AG09309 (cell line): ENCODE measurements around the gene NIM1K.

ENCODE experiments used
- DNase-seq: peaks from one replicate; pipeline ENCODE4 v3.0.0-alpha.2; 2010; ENCODE audit warnings: low read depth
- H3K4me3 ChIP-seq: 2 replicates; pipeline ENCODE4 v1.5.1; 2011; ENCODE audit warnings: mild to moderate bottlenecking, low read depth, low read length, moderate library complexity; ENCODE audit not compliant: control insufficient read depth
- TF ChIP-seq, protein P1 (sequence below): IDR thresholded peaks from 2 replicates; pipeline ENCODE4 v1.5.1; 2011; ENCODE audit warnings: mild to moderate bottlenecking, low read depth, low read length, inconsistent platforms; ENCODE audit not compliant: insufficient read depth, control insufficient read depth; ENCODE audit errors: missing control alignments

The NIM1K gene

DNA sequence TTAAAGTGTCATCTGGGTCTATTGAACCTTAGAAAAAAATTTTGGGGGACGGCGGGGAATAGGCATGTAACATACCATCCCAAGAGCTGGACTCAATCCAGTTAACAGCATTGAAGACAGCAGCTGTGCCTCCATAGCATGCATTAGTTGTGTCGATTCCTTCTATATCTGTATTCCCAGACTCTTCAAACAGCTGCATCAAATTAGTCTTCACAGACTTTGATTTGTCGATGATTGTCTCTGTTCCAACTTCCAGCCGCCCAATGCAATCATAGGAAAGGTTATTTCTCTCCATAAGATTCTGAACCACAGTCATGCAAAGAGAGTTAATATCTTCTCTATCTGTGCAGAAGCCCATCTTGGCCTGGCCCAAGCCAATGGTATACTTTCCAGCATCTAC lies 106.4 kb downstream of the NIM1K start:
- no peak for DNase-seq
- TF ChIP-seq, protein P1, sequence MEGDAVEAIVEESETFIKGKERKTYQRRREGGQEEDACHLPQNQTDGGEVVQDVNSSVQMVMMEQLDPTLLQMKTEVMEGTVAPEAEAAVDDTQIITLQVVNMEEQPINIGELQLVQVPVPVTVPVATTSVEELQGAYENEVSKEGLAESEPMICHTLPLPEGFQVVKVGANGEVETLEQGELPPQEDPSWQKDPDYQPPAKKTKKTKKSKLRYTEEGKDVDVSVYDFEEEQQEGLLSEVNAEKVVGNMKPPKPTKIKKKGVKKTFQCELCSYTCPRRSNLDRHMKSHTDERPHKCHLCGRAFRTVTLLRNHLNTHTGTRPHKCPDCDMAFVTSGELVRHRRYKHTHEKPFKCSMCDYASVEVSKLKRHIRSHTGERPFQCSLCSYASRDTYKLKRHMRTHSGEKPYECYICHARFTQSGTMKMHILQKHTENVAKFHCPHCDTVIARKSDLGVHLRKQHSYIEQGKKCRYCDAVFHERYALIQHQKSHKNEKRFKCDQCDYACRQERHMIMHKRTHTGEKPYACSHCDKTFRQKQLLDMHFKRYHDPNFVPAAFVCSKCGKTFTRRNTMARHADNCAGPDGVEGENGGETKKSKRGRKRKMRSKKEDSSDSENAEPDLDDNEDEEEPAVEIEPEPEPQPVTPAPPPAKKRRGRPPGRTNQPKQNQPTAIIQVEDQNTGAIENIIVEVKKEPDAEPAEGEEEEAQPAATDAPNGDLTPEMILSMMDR, result no peak
- no peak overlapping the region for H3K4me3 ChIP-seq

DNA sequence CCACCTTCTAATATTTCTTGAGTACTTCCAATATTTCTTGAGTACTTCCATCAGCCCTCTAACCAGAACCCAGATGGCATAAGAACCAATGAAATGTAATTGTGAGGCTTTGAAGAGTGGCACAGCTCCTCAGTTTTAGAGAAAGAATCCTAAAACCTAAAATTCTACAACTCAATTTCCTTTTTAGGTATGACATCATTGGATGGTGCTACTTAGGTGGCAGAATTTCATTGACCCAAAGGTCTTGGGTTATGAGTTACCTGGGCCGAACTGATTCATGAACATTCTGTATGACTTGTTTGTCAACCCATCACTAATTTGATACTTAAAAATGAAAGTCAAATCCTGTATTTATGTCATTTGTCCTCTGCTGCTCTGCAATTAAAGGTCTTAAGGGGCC lies 108.1 kb downstream of the NIM1K start:
- DNase-seq, result no peak
- no peak overlapping the region for H3K4me3 ChIP-seq
- TF ChIP-seq, protein P1, result no peak

DNA sequence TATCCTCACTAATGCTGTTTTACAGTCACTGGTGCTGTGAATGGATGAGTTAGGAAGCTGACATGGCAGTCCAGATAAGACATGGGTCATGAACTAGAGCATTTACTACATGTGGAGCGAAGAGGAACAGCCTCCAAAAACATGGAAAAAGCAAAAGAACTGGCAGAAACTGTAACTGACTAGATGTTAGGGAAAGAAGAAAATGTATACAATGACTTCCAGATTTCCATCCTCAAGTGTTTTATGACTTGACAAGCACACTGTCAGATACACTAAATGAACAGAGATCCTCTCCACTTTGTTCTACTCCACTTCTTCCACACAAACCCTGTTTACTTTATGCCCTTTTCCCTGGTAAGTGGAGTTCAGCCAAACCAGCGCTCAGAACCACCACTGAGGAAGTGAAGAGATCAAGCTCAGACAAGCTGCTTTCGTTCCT lies 109.6 kb downstream of the NIM1K start:
- no peak overlapping the region for H3K4me3 ChIP-seq
- TF ChIP-seq, protein P1, result no peak
- DNase-seq, result no peak

DNA sequence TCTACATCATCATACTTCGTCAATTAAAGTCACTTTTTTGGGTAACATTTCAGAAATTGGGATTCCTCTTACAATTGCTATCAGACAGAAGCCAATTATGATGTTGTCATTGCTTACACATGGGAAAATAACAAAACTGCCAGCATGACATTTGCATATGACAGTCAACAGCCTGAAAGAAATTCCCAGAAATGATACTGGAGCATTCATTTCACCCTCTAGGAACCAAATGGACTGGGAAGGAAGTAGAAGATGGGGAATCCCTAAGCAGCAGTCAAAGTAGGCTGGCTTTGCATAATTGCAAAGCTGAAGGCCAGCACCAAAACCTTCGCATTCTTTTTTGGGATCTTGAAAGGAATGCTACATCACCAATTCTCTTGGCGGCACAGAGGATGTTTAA lies 110.5 kb downstream of the NIM1K start:
- DNase-seq, result no peak
- TF ChIP-seq, protein P1, result no peak
- no peak overlapping the region for H3K4me3 ChIP-seq

DNA sequence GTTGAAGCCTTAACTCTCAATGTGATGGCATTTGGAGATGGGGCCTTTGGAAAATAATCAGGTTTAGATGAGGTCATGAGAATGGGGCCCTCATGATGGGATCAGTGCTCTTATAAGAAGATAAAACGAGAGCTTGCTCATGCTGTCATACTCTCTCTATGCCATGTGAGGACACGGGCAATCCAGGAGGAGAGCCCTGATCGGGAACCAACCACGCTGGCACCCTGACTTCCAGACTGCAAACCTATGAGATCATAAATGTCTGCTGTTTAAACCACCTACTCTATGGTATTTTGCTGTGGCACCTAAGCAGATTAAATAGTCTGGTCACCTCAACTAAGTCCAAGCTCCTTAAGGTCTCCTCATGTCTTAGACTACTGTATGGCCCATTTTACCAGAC lies 111.2 kb downstream of the NIM1K start:
- TF ChIP-seq, protein P1, result no peak

DNA sequence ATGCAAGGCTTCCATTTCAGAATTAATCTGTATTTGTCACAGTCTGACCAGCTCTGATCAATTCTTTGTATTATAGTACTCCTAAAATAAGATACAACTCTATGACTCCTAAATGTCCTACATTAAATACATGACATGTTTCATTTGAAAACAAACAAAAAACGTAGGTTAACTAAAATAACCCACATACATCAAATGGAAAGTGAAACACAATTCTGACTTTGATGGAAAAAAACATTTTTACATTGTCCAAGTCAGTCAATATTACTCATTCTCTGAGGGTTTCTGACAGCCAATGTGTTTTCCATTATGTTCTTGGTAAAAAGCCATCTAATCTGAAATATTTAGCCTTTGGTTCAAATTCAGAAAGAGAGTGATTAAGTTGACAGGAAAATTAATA lies 112.5 kb downstream of the NIM1K start:
- no peak overlapping the region for H3K4me3 ChIP-seq
- TF ChIP-seq, protein P1, result no peak
- DNase-seq, result no peak

More for the DNA sequence above, 111.2 kb downstream of the NIM1K start:
- H3K4me3 ChIP-seq, result no peak overlapping the region
- no peak for DNase-seq
